K562 (cell line): ENCODE measurements around the gene DDX11. TPM values are rescaled to one million over a fixed set of nuclear protein-coding genes. Genes with fewer than 3 reads are reported as not detected.

Experiments
- polyA plus RNA-seq, 8 experiments: library from polyadenylated mRNA; depleted of rRNA in 4 of 8; stranded (reverse) in 5 of 8; unstranded in 3 of 8; fragments of >200 nt; fragmentation: Nextera tagmentation in 2 of 8; fragmentation: Illumina TruSeq in 1 of 8; extraction: Ambion mirVana in 2 of 8; extraction: Trizol in 1 of 8; gene quantifications; 2 replicates each; pipeline versions ENCODE4 v1.2.1 to v1.2.3, GENCODE V29; 2011 to 2014; ENCODE audit warnings: inconsistent platforms in 1 of 8, missing spikeins in 1 of 8
- small RNA-seq: library from RNA; depleted of rRNA; stranded (forward); fragments of <200 nt; gene quantifications from one replicate; pipeline ENCODE3, GENCODE V24; 2014
- total RNA-seq, 7 experiments: library from RNA; depleted of rRNA in 6 of 7; stranded (reverse); fragments of >200 nt in 6 of 7; fragmentation: Illumina TruSeq in 2 of 7; extraction: Trizol in 2 of 7; gene quantifications; 2 replicates each; pipeline versions ENCODE4 v1.2.1 to v1.2.3, GENCODE V29; 2011 to 2021; ENCODE audit warnings: low replicate concordance in 1 of 7

Gene DDX11
- total and polyA plus RNA-seq, 9 of the 15 experiments (the other 6 are each of a cell fraction or from before 2014, with no cell fraction given), result 3.6 to 93.2 (median 42.5) TPM

Small RNA genes within 50 kb of the gene (small RNA-seq; reads per million reads assigned to genes)
- gene RF00072, result not detected

Other genes starting within 250 kb of the DDX11 start
- not detected in 2 replicates for gene TSPAN11, start 147.1 kb upstream of the DDX11 start, total RNA-seq (2014; rRNA removed)
- gene TSPAN11, start 147.1 kb upstream of the DDX11 start, total RNA-seq (2014; rRNA removed; fragmentation: Illumina TruSeq; extraction: Trizol), result not detected in 2 replicates
- not detected in 2 replicates for gene TSPAN11, start 147.1 kb upstream of the DDX11 start, total RNA-seq (2015; rRNA removed; fragmentation: Illumina TruSeq; extraction: Trizol)
- not detected in 2 replicates for gene TSPAN11, start 147.1 kb upstream of the DDX11 start, total RNA-seq (2021)
- gene TSPAN11, start 147.1 kb upstream of the DDX11 start, polyA plus RNA-seq (2011; rRNA removed), result not detected in 2 replicates
- not detected in 2 replicates for gene TSPAN11, start 147.1 kb upstream of the DDX11 start, polyA plus RNA-seq (2014; fragmentation: Illumina TruSeq; extraction: Trizol)
- not detected for gene TSPAN11, start 147.1 kb upstream of the DDX11 start, polyA plus RNA-seq (2014; fragmentation: Nextera tagmentation; extraction: Ambion mirVana)
- not detected in 2 replicates for gene TSPAN11, start 147.1 kb upstream of the DDX11 start, polyA plus RNA-seq (2014; rRNA removed)